GM19324 (cell line): ENCODE data around the gene SIL1.
"Not testable (repeated sequence)": the region's sequence is repeated elsewhere in the genome, so short reads cannot be mapped to it uniquely, and the experiment has no call there.

ENCODE experiments used
- ATAC-seq: cut with Tn5 transposase; IDR thresholded peaks from one replicate; pipeline ENCODE4 v1.9.1; 2021; ENCODE audit warnings: mild to moderate bottlenecking, moderate library complexity; ENCODE audit not compliant: unreplicated experiment, low FRiP score

Gene SIL1

DNA sequence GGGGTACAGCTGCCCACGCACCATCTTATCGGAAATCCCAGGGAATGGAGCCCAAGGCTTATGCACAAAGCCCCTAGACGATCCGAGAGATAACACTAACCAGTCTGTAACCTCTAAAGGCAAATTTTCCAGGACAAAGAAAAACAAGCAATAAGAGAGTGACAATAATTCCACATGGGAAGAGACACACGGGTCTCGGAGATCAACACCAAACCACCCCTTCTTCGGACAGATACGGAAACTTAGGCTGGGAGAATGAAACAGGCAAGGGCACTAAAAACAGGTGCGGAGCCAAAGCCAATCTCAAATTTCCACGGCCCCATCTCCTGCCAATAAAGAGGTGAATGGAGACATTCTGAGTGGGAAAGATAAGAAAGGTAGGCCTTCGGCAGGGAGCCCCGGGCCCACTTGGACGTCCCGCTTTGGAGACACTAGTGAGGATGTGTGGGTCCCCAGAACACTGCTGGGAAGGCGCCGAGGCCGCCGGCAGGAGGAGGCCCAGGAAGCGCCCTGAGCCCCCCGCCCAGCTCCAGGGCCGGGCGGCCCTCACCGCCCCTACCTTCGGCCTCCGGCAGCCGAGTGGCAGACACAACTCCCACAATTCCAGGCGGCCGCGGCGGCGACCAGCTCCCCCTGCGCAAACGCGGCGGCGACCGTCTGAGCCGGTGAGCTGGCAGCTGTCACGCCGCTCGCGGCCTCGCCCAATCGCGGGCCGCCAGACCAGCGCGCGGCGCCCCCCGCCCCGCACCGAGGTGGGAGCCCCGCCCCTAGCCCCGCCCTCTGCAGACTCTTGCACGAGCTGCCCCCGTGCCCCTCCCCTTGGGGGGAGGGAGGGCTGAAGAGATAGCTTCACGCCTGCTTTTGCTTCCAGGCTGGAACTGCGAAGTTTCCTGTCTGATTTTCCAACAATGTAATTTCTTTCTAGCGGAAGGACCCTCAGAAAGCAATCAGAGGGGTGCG, at the start of gene SIL1:
Gene SIL1 (minus strand): TSS at position 659 of the 960 bp plus-strand sequence. CDS start 70,525 bp downstream, outside the sequence.
- ATAC-seq, result peak; percentile 95

DNA sequence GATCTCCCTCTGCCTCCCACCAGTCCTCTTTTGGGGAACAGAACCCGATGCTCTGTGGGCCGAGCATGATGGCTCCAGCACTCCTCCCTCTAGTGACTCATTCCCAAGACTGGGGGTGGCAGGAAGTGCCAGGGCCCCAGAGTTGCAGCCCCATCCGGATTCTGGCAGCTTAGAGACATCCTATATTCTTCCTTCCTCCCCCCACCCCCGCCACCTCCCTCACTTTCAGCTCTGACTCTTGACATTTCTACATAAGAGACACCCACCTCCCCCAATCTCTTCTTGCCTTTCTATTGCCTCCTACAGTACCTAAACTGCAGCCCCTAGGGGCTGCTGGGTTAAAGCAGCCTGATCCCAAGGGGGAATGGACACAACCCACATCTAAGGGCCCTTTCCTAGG, 48.2 kb upstream of the SIL1 start:
- ATAC-seq, result no peak

DNA sequence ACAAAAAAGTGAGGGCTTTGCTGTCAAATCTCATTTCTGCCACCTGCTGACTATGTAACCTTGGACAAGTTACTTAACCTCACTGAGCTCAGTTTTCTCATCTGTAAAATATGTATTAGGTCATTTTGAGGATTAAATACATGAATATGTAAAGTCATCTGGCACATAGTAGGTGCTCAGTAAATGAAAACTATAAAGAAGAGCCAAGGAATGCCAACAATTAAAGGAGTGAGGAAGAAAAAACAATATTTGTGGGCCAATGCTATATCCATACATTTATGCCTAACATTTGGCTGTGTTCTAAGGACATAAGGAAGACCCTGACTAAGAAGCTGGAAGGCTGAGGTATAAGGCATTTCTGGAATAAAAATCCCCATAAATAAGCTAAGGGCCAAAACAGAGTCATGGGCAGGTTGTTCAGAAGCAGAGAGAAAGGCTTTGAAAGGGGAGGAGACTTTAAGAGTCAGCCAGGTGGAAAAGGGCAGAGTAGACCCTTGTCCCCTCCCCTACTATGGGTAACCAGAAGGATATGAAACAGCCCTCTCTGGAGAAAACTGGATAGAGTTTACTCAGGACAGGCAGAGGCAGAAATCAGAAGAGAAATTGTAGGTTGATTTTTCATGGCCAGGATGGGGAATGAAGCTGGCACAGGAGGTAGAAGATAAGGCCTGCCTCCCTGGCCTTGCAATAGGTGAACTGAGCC, 47.6 kb upstream of the SIL1 start:
- ATAC-seq, result no peak

DNA sequence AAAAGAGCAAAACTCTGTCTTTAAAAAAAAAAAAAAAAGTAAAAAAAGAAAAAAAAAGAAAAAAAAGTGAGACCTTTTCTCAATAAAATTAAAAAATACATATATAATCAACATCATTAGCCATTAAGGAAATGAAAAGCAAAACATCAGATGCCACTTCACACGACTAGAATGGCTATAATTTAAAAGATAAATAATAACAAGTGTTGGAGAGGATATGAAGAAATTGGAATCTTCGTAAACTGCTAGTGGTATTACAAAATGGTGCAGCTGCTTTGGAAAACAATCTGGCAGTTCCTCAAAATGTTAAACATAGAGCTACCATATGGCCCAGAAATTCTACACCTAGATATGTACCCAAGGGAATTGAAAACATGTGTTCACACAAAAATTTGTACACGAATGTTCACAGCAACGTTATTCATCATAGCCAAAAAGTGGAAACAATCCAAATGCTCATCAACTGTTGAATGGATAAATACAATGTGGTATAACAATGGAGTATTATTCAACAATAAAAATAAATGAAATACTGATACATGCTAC, 45.3 kb upstream of the SIL1 start:
- no peak for ATAC-seq

DNA sequence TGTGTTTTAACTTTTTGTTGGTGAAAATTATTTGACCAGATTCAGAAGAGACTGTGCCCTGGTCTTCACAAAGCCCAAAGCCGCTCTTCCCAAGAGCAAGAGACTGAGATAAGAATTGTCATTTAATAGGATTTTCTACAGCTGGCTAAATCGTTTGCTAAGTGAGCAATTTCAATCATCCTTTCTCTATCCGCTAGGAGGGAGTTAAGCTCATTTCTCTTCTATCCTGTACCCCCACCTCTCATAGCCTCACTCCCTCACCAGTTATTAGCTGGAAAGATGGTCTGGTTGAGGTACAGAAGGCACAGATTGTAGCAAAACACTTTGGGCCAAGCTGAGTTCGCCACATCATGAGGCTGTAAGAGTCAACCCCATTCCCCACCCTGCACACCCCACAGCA, 43.0 kb upstream of the SIL1 start:
- ATAC-seq, result no peak

DNA sequence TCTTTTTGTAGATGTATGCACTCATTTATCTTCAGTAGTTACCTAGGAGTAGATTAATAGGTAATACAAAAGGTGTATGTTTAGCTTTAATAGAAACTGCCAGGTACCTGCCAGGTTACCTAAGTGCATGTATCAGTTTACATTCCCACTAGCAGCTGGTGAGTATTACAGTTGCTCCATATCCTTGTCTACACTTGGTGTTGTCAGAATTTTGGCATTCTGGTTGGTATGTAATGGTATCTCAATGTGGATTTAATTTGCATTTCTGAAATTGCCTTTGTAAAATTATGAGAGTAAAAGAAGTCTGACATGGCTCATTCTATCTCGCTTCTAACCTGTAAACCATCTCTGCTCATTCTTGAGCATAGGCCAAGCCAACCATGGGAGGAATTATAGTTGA, 38.3 kb upstream of the SIL1 start:
- no peak for ATAC-seq

DNA sequence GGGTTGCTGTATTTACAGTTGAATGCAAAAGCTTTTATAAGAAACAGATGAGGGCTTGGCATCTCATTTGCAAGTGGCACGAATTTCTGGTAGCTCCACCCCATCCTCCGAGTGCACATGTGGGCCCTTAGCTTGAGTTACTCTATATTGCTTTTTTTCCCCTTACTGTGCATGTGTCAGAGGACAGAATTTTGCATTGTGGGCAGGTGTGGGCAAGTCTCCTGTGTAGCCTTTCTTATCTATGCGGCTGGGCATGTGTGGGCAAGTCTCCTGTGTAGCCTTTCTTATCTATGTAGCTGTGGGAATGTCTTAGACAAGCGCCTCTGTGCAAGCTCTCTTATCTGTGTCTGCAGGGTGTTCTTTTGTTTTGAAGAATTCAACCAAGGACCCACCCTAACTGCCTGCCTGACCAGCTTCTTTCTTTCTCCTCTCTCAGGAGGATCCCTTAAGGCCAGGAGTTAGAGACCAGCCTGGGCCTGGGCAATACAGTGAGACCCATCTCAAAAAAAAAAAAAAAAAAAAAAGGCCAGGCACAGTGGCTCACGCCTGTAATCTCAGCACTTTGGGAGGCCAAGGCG, 34.1 kb upstream of the SIL1 start:
- ATAC-seq, result no peak

DNA sequence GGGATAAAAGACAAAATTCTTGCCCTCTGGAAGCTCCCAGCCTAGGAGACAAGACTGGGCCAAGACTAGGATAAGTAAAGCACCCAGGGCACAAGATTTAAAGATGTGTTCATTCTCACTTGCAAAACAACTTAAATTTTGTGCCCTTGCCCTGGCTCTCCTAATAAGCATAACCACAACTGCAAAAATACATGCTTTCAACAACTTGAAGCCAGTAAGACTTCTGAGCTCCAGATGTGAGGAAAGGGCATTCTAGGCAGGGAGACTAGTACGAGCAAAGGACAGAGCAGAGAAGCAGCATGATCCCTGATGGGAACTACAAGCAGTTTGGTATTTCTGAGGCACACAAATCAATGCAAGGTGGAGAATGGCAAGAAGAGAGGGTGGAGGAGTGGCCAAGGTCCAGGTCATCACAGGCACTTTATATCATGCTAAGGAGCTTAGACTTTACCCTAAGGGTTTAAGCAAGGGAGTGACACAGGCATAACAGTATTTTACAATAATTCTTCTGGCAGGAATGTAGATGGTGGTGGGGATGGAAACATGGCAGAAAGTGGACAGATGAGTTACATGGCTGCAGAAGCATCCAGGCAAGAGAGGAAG, 30.1 kb upstream of the SIL1 start:
- no peak for ATAC-seq

DNA sequence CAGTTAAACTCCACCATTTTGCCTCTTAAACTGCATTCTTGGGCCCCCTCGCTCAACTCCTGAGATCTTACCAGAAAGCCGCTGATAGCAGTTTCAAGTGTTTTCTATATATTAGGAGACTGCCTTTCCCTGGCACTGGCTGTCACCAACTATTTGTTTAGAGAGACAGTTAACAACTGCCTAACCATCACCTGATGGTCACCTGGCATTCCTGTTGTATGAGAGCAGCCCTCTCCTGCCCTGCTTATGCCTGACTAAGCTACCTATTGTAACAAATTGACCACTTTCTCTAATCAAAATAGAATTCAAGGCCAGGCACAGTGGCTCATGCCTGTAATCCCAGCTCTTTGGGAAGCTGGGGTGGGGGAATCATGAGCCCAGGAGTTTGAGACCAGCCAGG, 28.0 kb upstream of the SIL1 start:
- no peak for ATAC-seq

DNA sequence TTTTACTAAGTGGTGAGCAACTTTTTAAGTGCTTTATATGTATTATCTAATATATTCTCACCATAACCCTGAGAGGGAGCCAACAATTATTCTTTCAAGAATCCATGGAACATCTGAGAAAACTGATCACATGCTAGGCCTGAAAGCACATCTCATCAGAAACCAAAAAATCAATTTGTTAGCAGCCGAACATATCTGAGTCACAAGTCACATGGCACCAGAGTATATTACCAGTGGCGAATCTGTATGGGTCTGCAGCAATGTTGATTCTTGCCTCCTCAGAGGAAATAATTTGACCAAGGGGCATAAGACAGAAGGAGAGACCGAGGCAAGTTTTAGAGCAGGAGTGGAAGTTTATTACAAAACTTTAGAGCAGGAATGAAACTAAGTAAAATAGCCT, 25.3 kb upstream of the SIL1 start:
- no peak for ATAC-seq

DNA sequence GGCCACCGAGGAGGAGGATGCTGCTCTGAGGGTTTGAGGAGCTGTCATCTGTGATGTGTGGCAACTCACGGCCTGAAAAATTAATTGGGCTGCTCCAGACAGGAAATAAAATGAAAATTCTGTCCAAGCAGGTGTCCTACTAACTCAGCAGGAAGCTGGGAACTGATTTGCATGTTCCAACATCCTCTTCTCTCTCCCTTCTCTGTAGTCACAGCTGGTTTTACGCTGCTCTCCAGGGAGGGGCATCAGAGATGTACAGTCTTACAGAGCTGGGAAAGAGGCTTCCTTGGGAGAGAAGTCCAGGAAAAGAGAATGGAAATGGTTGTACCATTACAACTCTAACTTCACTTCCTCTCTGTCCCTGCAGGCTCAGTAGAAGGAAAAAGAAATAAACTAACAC, 24.2 kb upstream of the SIL1 start:
- no peak for ATAC-seq

DNA sequence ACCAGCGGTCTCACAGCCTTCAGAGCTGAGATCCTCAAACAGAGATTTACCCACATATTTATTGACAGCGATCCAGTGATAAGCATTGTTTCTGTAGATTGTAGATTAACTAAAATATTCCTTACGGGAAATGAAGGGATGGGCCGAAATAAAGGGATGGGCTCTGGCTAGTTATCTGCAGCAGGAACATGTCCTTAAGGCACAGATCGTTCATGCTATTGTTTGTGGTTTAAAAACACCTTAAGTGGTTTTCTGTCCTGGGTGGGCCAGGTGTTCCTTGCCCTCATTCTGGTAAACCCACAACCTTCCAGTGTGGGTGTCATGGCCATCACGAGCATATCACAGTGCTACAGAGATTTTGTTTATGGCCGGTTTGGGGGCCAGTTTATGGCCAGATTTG, 19.9 kb upstream of the SIL1 start:
- not testable (repeated sequence) for ATAC-seq

DNA sequence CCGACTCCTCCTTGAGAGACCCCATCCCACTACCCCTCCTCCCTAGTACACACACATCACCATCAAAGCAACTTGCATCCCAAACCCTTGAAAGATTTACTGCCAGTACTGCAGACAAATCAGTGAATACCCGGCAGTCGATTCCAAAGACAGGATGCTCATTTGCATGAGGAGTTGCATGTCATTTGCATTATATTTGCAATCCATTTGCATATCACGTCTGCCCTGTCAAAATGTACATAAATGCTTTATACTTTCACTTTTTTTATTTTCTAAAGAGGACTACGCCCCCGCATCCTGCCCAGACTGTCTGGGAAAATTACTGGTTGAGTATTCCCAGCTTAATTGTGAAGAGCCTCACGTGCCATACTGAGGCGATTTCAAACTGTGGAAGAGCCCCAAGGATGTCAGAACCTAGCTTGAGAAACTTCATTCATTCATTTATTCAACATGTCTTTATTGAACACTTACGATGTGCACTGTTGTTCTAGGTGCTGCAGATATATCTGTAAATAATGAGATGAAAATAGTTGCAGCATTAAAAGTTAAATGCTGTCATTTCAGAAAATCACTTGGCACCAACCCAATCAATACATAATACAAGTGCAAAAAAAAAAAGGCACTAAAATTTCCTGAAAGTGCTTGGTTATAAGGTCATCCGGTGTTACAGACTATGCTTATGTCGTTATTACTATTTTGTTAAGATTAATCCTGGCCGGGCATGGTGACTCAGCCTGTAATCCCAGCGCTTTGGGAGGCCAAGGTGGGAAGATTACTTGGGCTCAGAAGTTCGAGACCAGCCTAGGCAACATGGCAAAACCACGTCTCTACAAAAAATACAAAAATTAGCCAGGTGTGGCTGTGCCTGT, 17.2 kb upstream of the SIL1 start:
- ATAC-seq, result no peak

DNA sequence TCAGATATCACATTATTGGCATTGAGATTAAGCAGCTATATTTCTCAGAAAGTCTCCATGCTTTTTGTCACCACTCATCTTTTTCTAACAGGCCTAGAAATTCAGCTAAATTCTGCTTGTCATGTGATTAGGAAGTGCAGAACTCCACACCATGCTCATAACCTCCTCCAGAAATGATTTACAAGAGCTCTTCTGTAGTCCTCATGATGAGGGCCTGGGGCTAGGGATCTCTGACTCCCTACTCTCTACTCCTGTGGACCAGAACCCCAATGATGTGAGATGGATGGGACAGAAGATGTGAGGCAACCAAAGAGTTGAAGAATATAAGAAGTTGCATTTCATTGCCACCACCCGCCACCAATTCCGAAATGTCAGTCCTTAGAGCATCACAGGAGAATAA, 16.5 kb upstream of the SIL1 start:
- no peak for ATAC-seq

DNA sequence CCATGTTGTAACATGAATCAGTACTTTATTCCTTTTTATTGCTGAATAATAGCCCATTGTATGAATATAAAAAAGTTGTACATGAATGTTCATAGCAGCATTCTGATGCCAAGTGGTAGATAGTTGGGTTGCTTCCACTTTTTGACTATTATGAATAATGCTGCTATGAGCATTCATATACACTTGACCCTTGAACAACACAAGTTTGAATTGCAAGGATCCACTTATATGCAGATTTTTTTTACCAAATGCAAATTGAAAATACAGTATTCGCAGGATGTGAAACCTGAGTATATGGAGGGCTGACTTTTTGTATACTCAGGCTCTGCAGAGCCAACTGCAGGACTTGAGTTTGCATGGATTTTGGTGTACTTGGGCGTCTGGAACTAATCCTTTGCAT, 14.7 kb upstream of the SIL1 start:
- no peak for ATAC-seq

DNA sequence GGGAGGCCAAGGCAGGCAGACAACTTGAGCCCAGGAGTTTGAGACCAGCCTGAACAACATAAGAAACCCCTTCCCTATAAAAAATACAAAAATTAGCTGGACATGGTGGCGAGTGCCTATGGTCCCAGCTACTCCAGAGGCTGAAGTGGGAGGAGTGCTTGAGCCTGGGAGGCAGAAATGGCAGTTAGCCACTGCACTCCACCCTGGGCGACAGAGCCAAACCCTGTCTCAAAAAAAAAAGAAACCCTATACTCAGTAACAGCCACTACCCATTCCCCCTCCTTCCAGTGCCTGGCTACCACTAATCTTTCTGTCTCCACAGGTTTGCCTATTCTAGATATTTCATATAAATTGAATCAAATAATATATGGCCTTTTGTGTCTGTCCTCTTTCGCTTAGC, 14.3 kb upstream of the SIL1 start:
- ATAC-seq, result no peak

DNA sequence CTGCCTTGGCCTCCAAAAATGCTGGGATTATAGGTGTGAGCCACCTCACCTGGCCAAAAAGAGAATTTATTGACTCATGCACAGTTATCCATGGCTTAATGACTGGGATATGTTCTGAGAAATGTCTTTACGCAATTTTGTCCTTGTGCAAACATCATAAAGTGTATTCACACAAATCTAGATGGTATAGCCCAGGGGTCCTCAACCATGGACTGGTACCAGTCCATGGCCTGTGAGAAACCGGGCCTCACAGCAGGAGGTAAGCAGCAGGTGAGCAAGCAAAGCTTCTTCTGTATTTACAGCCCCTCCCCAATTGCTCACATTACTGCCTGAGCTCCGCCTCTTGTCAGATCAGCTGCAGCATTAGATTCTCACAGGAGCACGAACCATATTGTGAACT, 12.4 kb upstream of the SIL1 start:
- no peak for ATAC-seq

DNA sequence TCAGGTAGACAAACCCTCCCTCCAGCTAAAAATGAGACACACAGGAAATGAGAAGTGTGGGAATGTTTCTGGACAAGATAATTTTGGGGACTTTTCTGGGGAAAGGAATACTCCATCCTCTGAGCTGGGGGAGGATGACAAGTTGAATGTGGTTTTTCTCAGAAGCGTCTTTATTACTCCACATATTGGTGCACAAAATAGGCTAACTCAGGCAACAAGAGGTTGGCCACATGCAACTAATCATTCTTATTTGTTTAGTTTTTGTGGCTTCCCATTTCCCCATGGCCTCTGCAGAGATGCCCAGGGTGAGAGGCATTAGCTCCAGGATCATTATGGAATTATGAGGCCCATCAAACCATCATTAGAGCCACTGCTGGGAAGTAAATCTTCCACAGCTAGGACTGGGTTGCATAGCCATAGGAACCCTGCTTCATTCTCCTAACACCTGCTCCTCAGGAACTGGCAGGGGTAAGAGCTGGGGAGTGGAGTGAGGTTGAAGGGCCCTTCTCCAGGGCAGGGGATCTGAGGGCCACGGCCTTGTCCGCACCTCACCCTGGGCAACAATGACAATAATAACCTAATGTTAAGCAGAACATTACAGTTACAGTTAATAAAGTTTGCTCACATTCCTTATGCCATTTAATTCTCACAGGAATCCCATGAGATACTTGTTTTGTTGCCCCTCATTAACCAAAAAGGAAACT, 9.3 kb upstream of the SIL1 start:
- ATAC-seq, result no peak

DNA sequence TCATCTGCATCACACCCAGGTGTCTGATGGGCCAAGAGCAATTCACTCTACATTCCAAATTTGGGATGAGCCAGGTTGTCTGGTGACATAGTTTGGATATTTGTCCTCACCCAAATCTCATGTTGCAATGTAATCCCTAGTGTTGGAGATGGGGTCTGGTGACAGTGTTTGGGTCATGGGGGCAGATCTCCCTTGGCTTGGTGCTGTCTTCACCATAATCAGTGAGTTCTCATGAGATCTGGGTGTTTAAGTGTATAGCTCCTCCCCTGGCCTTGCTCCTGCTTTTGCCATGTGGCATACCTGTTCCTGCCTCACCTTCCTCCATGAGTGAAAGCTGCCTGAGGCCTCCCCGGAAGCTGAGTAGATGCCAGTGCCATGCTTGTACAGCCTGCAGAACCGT, 7.4 kb upstream of the SIL1 start:
- ATAC-seq, result no peak
